Uterine smooth muscle cell (primary cell): Measurements from ENCODE around the gene CEND1. TPM values are rescaled to one million over a fixed set of nuclear protein-coding genes. Genes with fewer than 3 reads are reported as not detected.

ENCODE experiments used
- total RNA-seq: library from RNA; depleted of rRNA; stranded (reverse); fragments of >200 nt; gene quantifications from 2 replicates; pipeline ENCODE4 v1.2.3, GENCODE V29; 2014

CEND1 gene
- total RNA-seq = 1.00 TPM in 2 replicates

DNA sequence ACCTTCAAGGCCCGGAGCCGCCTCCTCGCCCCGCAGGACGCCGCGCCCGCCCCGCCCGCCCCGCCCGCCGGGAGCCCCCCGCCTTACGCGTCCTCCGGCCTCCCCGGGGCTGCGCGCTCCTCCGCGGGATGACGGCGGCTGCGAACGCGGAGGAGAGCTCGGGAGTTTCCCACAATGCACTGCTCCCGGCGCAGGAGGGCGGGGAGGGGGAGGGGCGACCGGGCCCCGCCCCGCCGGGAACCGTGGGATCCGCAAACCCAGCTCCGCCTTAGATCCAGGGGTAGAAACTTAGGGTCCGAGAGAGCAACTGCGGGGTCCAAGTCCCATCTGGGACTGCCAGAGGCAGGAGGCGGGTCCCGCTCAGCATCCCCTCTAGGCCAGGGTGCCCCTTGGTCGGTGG, at the start of gene CEND1:
Gene CEND1 (minus strand): TSS at position 148 of the 400 bp plus-strand sequence. CDS start 1,514 bp downstream, outside the sequence.

DNA sequence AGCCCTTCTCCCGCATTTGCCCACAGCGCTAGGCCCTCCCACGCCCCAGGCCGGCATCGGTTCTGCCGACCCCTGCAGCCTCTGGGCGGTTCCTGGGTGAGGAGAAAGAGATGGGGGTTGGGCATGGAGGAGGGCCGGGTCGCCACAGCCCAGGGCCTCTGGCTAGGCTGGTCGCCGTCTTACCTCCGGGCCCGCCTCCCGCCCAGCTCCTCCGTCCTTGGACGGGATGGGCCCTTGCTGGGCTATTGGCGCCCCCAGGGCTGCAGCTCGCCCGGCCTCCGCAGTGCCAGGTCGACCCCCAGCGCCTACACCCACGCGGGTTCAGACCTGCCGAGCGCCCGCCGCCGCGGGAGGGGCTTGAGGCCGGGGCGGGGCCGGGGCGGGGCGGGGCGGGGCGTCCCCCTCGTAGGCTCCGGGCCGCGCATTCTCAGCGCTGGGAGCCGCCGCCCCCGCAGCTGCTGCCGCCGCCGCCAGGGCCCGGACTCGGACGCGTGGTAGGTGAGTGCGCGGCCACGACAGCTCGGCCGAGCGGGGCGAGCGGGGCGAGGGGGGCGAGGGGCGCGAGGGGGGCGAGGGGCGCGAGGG, 42.7 kb upstream of the CEND1 start, which contains the start of gene CD151:
Gene CD151 (plus strand): TSS at position 424 of the 585 bp plus-strand sequence. CDS start 3,118 bp downstream, outside the sequence.

DNA sequence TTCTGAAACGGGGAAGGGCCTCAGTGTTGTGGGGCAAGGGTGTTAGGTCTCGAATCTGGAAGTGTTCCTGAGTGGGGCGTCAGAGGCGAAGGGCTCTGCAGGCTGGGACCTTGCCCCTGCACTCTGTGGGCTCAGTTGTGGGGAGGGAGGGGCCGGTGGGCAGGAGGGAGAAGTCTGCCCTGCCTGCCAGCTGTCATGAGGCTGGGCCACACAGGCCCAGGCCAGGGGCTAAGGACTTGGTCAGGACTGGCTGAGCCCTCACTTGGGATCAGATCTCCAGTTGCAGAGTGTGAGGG, 38.0 kb upstream of the CEND1 start, which contains the start of gene CRACR2B:
Gene CRACR2B (plus strand): TSS at position 23 of the 296 bp plus-strand sequence. CDS start 689 bp downstream, outside the sequence.

DNA sequence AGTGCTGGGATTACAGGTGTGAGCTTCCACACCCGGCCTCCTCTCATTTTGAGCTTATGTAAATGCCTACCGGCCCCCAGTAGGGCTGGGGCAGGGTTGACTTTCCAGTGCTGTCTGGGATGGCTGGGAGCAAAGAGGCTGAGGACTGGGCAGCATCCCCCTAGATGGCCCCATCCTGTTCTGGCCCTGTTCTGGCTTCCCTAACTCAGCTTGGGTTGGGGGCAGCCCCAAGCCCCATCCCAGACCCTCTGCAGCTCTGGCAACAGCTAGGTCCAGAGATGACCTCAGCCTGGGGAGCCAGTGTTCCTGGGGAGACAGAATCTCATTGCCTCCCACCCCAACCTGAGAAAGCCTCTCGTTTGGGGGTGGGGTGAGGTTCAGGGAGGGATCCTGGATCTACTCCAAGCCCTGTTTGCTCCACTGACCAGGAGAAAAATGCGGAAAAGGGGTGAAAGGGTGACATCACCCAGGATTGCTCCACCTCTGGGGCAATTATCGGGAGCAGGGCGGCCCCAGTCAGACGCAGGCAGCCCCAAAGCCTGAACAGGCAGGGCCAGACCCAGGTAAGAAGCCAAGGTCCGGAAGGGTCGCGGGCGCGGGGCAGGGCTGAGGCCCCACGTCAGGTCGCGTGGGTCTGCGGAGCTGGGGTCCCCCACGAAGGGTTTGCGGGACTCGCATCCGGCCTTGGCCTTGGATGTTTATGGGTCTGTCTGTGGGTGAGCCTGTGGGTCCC, 28.7 kb upstream of the CEND1 start, which contains the start of gene PNPLA2:
Gene PNPLA2 (plus strand): TSS at position 519 of the 733 bp plus-strand sequence. CDS start 805 bp downstream, outside the sequence.

DNA sequence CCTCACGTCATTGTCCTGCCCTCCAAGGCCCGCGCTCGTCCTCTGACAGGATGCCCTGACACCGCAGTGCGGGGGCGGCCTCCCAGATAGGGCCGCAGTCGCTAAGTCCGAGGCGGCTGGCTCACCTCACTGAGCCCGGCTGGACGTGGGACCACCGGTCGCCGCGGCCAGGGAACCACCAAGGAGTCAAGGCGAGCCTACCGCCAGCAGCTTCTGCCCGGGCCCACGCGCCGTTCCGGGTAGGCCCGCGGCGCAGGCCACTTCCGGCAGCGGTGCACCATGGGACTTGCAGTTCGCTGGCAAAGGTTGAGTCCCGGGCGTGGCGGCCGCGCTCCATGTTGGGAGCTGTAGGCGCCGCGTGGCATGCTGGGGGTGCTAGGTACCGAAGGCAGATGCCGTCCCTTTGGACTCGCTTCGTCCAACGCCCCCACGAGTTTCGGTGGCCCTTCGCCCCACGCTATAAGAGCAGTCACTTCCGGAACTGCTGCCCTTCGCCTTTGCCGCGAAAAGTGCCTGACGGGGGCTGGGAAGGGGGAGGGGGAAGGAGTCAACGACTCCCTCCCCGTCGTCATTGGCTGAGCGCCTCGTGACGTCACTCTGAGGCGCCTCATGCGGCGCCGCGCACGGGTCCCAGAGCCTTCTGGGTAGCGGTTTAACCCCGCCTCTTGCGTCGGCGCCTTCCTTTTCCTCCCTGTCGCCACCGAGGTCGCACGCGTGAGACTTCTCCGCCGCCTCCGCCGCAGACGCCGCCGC, 19.6 kb upstream of the CEND1 start, which contains the start of gene RPLP2:
Gene RPLP2 (plus strand): TSS at position 681 of the 753 bp plus-strand sequence. CDS start 268 bp downstream, outside the sequence.

DNA sequence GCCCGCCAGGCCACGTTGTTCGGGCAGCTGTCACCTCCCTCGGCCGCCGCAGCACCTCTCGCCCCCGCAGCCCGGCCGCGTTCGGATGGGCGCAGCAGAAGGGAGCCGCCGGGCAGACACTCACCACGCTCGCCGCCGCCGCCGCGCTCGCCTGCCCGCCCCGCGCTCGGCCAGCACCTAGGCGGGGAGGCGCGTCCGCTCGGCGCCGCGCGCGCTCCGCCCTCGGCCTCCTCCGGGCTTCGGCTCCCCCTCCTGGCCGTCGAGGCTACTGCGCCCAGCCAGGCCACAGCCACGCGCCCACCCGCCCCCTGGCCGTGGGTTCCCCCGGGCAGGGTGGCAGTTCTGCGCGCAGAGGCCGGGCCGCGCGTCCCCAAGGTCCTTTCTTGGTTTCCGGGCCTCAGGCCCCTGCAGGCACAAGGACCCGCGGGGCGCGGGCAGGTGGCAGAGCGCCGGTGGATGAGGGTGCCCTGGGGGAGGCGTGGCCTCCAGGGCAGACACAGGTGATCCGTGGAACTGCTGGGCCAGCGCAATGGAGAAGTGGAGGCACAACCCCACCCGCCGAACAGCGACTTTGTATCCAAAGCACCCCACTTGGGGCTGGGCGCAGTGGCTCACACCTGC, 8.3 kb upstream of the CEND1 start, which contains the start of gene SLC25A22:
Gene SLC25A22 (minus strand): TSS at position 189 of the 621 bp plus-strand sequence. CDS start 3,275 bp downstream, outside the sequence.

DNA sequence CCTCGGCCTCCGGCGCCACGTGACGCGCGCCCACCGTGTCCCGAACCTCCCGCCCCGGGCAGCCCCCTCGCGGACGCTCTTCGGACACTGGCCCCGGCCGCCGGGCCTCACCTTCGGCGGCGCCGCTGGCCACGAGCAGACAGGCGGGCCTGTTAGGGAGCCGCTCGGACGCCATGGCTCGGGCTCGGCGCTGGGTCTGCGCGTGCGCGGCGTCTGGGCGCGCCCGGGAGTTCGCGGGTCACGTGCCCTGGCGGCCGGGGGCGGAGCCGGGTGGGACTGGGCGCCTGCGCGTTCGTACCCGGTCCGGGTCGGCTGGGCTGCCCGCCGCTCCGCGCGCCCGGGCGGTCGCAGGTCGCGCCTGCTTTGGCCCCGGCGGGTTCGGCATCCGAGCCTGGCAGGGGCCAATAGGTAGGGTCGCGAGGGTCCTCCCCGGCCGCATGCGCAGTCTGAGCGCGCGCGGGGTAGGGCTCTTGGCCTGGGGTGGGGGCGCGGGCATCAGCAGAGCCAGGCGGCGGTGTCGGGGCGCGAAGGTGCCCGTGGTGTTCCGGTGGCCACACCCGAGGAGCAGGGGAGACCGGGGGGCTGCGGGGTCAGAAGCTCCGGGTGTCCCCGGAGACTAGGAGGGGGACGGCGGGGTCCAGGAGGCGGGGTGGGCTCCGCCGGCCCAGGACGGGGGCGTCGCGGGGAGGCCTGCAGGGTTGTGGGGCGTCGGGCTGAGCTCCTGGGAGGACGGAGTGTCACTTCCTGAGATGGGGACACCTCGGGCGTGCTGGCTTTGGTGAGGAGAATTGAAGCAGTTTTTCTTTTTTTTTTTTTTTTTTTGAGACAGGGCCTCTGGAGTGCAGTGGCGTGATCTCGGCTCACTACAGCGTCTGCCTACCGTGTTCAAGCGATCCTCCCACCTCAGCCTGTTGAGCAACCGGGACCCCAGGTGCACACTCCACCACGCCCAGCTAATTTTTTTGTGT, 12.3 kb downstream of the CEND1 start, which contains the start of gene GATD1:
Gene GATD1 (minus strand): TSS at position 200 of the 968 bp plus-strand sequence. CDS start 25 bp downstream, at position 175.

DNA sequence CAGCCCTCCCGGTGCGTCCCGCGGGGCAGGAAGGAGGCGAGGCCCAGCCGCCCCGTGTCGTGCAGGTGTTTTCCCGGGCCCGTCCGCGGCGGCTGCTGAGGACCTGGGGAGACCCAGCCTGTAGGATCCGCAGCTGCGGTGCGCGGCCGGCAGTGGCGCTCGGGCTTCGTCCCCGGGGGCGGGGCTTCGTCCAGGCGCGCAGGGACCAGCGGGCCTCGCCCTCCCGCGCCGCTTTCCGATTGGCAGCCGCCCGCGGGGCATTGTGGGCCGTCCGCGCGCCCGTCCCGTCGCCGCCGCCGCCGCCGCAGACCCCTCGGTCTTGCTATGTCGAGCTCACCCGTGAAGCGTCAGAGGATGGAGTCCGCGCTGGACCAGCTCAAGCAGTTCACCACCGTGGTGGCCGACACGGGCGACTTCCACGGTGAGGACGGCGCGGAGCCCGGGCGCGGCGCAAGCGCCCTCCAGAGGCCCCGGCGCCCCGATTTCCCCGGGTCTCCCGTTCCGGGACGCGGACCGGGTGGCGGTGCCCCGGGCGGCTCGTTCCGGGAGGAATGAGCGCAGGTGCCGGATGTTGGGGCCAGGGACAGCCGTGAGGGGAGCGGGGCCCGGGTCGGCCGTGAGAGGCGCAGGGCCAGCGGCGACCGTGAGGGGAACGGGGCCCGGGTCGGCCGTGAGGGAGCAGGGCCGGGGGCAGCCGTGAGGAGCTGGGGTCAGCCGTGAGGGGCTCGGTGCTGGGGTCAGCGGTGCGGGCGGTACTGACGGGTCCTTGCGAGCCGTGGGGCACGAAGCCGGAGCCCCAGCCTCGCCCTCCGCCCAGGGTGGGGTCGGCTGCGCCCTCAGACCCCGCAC, 42.5 kb downstream of the CEND1 start, which contains the start of gene TALDO1:
Gene TALDO1 (plus strand): TSS at position 307 of the 849 bp plus-strand sequence. CDS start 18 bp downstream, at position 325.

Other genes starting within 250 kb of the CEND1 start
- gene LMNTD2, start 229.4 kb downstream of the CEND1 start, total RNA-seq = 0.11 and 0.62 TPM in 2 replicates
- gene RASSF7, start 229.1 kb downstream of the CEND1 start, total RNA-seq = 4.3 and 6.7 TPM in 2 replicates
- 33.1 and 38.7 TPM in 2 replicates for gene PHRF1, start 213.6 kb downstream of the CEND1 start, total RNA-seq
- 4.5 and 7.4 TPM in 2 replicates for gene IRF7, start 174.1 kb downstream of the CEND1 start, total RNA-seq
- gene CDHR5, start 165.1 kb downstream of the CEND1 start, total RNA-seq = not detected in 2 replicates
- not detected in 2 replicates for gene SCT, start 162.9 kb downstream of the CEND1 start, total RNA-seq
- gene DRD4, start 152.8 kb downstream of the CEND1 start, total RNA-seq = 0.11 TPM in 1 of 2 replicates, not detected in the other
- 19.9 and 31.0 TPM in 2 replicates for gene DEAF1, start 94.9 kb downstream of the CEND1 start, total RNA-seq
- gene TMEM80, start 94.3 kb downstream of the CEND1 start, total RNA-seq = 9.9 and 10.5 TPM in 2 replicates
- 28.1 and 39.4 TPM in 2 replicates for gene EPS8L2, start 83.9 kb downstream of the CEND1 start, total RNA-seq
- gene TALDO1, start 42.6 kb downstream of the CEND1 start, total RNA-seq = 117 and 152 TPM in 2 replicates
- 28.3 and 31.2 TPM in 2 replicates for gene GATD1, start 12.6 kb downstream of the CEND1 start, total RNA-seq
- gene SLC25A22, start 8.2 kb upstream of the CEND1 start, total RNA-seq = 14.0 and 23.4 TPM in 2 replicates
- gene PIDD1, start 15.1 kb upstream of the CEND1 start, total RNA-seq = 11.0 and 11.4 TPM in 2 replicates
- 143 and 152 TPM in 2 replicates for gene RPLP2, start 19.9 kb upstream of the CEND1 start, total RNA-seq
- 19.1 and 24.9 TPM in 2 replicates for gene PNPLA2, start 28.8 kb upstream of the CEND1 start, total RNA-seq
- 1.00 and 1.9 TPM in 2 replicates for gene CRACR2B, start 37.8 kb upstream of the CEND1 start, total RNA-seq
- gene CD151, start 42.9 kb upstream of the CEND1 start, total RNA-seq = 655 and 749 TPM in 2 replicates
- gene POLR2L, start 52.4 kb upstream of the CEND1 start, total RNA-seq = 54.9 and 64.4 TPM in 2 replicates
- gene TSPAN4, start 52.8 kb upstream of the CEND1 start, total RNA-seq = 133 and 160 TPM in 2 replicates
- gene CHID1, start 120.7 kb upstream of the CEND1 start, total RNA-seq = 44.0 and 67.4 TPM in 2 replicates
- 32.4 and 39.2 TPM in 2 replicates for gene AP2A2, start 135.8 kb upstream of the CEND1 start, total RNA-seq
- gene MUC6, start 246.6 kb upstream of the CEND1 start, total RNA-seq = not detected in 2 replicates